Spleen (tissue), 11 donors: ENCODE measurements around the gene CD180. TPM values are rescaled to one million over a fixed set of nuclear protein-coding genes. Genes with fewer than 3 reads are reported as not detected.
A peak's percentile ranks its signal among the peaks of the same experiment; 100 is the strongest.

Experiments
- DNase-seq: peaks from one replicate; pipeline ENCODE4 v3.0.0-alpha.2; 2020
- H3K27ac ChIP-seq, 8 donors: fragments of 200-600 bp; sonication (generic) in 7 of 8; 1 replicate in 4 of 8; 2 replicates in 4 of 8; pipeline versions ENCODE4 v1.5.0 to v1.8.0; 2016 to 2021; ENCODE audit warnings: inconsistent platforms in 4 of 8, mild to moderate bottlenecking in 4 of 8, moderate library complexity in 1 of 8
- H3K27me3 ChIP-seq, 7 donors: fragments of 200-600 bp; sonication (generic) in 6 of 7; replicated peaks in 1 of 7; 1 replicate in 4 of 7; 2 replicates in 3 of 7; pipeline versions ENCODE4 v1.5.0 to v1.8.0; 2016 to 2021; ENCODE audit warnings: inconsistent platforms in 3 of 7, mild to moderate bottlenecking in 1 of 7
- H3K36me3 ChIP-seq, 6 donors: fragments of 200-600 bp; sonication (generic) in 5 of 6; 1 replicate in 4 of 6; 2 replicates in 2 of 6; pipeline versions ENCODE4 v1.5.0 to v1.8.0; 2016 to 2021; ENCODE audit warnings: inconsistent platforms in 2 of 6
- H3K4me1 ChIP-seq, 6 donors: fragments of 200-600 bp; sonication (generic) in 5 of 6; 1 replicate in 3 of 6; 2 replicates in 3 of 6; pipeline versions ENCODE4 v1.5.0 to v1.8.0; 2016 to 2021; ENCODE audit warnings: inconsistent platforms in 3 of 6
- H3K4me3 ChIP-seq, 8 donors: fragments of 200-600 bp; sonication (generic) in 7 of 8; 1 replicate in 4 of 8; 2 replicates in 4 of 8; pipeline versions ENCODE4 v1.5.0 to v1.8.0; 2016 to 2021; ENCODE audit warnings: inconsistent platforms in 4 of 8, mild to moderate bottlenecking in 4 of 8, moderate library complexity in 2 of 8
- H3K9me3 ChIP-seq, 8 donors: fragments of 200-600 bp; sonication (generic) in 7 of 8; 1 replicate in 4 of 8; 2 replicates in 4 of 8; pipeline versions ENCODE4 v1.5.0 to v1.8.0; 2016 to 2021; ENCODE audit warnings: inconsistent platforms in 4 of 8
- POLR2A ChIP-seq, 3 donors: fragments of 450-650 bp; IDR thresholded peaks; one replicate each; pipeline ENCODE4 v1.5.1; 2017; ENCODE audit warnings: antibody characterized with exemption in 3 of 3, mild to moderate bottlenecking in 1 of 3
- POLR2AphosphoS5 ChIP-seq, 3 donors: sonication (generic); formaldehyde crosslinking; IDR thresholded peaks; one replicate each; pipeline ENCODE4 v1.5.1; 2017; ENCODE audit warnings: antibody characterized with exemption in 3 of 3
- WGBS, 5 donors: extraction: QIAGEN DNeasy Blood & Tissue Kit in 3 of 5; methylation state at CpG; one replicate each; pipeline versions ENCODE4 v1.1.5 to v1.1.7; 2013 to 2018; 5-methylcytosine and 5-hydroxymethylcytosine counted together
- intact Hi-C: fragments of 100-400 bp; cut with DNase I; formaldehyde crosslinking; loops from one replicate; pipeline ENCODE4 v1.15.0; 2023; ENCODE audit warnings: low total_unique reads
- polyA plus RNA-seq, 3 donors: library from polyadenylated mRNA; stranded (reverse); fragments of 200-250 nt; gene quantifications; one replicate each; pipeline ENCODE4 v1.2.1, GENCODE V29; 2013
- total RNA-seq, 7 donors: library from RNA; depleted of rRNA in 3 of 7; stranded (reverse); fragments of >200 nt in 3 of 7; fragmentation: NEBNext Ultra II Directional in 4 of 7; extraction: Animal tissue kit (Norgen Biotek cat#: 25700) in 4 of 7; gene quantifications; one replicate each; pipeline versions ENCODE4 v1.1.0 to v1.2.1, GENCODE V29; 2016 to 2021
- TF ChIP-seq, protein P1 (sequence below), 11 experiments: fragments of 200-600 bp in 7 of 11; fragments of 450-650 bp in 4 of 11; sonication (generic) in 4 of 11; IDR thresholded peaks in 8 of 11; conservative IDR thresholded peaks in 3 of 11; 1 replicate in 7 of 11; 2 replicates in 4 of 11; pipeline versions ENCODE4 v1.4.0 to v1.8.0; 2016 to 2021; ENCODE audit warnings: antibody characterized with exemption in 11 of 11, inconsistent platforms in 4 of 11, mild to moderate bottlenecking in 1 of 11
- donor health status: healthy with polysubstance abuse.
- donor health status: DM: no; HTN: no; CAD: no; lungs with moderate emphysema.
- donor health status: DM: no; HTN: no; CAD: no.
- donor health status: Bipolar disorder and iron deficiency.
- donor health status: healthy.
- donor health status: DM: no; HTN: no; CAD: no.
- donor health status: DM: yes; HTN: yes; CAD: no.

The CD180 gene
- total and polyA plus RNA-seq, 10 donors = 11.6 to 39.2 (median 25.0) TPM

GRCh38 chr5:67170767-67171166 is 25.8 kb downstream of the CD180 start:
- no peak overlapping the region for H3K4me3 ChIP-seq
- H3K4me1 ChIP-seq = peaks cover 0 to 35% (median 15%) of the 10 kb centered on the region in 6 donors
- peaks cover 0 to 34% (median 0%) of the 10 kb centered on the region in 6 donors for H3K36me3 ChIP-seq
- H3K9me3 ChIP-seq = peaks cover 0 to 6% (median 3%) of the 10 kb centered on the region in 8 donors
- no peaks in the 10 kb centered on the region for H3K27me3 ChIP-seq
- WGBS, 5 donors = 72 to 92% (median 85%) methylated on average over 3 of the region's 3 CpGs
- intact Hi-C loops = no loop called here
- TF ChIP-seq POLR2A (IDR thresholded peaks at IDR 0.05) = no peak
- TF ChIP-seq, protein P1, sequence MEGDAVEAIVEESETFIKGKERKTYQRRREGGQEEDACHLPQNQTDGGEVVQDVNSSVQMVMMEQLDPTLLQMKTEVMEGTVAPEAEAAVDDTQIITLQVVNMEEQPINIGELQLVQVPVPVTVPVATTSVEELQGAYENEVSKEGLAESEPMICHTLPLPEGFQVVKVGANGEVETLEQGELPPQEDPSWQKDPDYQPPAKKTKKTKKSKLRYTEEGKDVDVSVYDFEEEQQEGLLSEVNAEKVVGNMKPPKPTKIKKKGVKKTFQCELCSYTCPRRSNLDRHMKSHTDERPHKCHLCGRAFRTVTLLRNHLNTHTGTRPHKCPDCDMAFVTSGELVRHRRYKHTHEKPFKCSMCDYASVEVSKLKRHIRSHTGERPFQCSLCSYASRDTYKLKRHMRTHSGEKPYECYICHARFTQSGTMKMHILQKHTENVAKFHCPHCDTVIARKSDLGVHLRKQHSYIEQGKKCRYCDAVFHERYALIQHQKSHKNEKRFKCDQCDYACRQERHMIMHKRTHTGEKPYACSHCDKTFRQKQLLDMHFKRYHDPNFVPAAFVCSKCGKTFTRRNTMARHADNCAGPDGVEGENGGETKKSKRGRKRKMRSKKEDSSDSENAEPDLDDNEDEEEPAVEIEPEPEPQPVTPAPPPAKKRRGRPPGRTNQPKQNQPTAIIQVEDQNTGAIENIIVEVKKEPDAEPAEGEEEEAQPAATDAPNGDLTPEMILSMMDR (IDR thresholded peaks at IDR 0.05 in 8 of 11, conservative IDR thresholded peaks at IDR 0.05 in 3 of 11) = no peak
- TF ChIP-seq POLR2AphosphoS5 (IDR thresholded peaks at IDR 0.05) = no peak
- H3K27ac ChIP-seq = peak overlapping the region in 3 of 8 donors; percentile 34 to 55 (median 53)
- DNase-seq = no peak

DNA sequence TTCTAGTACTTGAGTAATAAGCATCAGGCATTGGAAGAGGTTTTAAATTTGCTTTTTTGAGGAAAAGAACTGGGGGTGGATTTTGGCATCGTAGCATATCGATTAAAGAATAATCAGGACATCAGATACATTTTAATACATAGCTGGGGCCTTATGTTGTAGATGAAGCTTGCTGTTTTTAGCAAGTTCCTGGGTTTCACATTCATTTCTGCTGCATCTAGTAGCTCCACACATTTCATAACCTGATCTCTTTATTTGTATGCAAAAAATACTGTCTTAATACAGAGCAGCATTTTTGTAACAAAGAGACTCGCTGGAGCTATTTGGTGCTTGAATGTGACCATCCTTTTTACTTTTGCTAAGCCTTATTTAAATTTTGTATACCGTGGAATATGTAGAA is 28.5 kb downstream of the CD180 start:
- H3K36me3 ChIP-seq = peaks cover 0 to 52% (median 17%) of the 10 kb centered on the region in 6 donors
- peak overlapping the region in 4 of 8 donors; percentile 91 to 94 (median 93) for H3K27ac ChIP-seq
- TF ChIP-seq, protein P1 (IDR thresholded peaks at IDR 0.05 in 8 of 11, conservative IDR thresholded peaks at IDR 0.05 in 3 of 11) = no peak
- TF ChIP-seq POLR2AphosphoS5 (IDR thresholded peaks at IDR 0.05) = no peak
- no peak for TF ChIP-seq POLR2A (IDR thresholded peaks at IDR 0.05)
- no peaks in the 10 kb centered on the region for H3K27me3 ChIP-seq
- H3K4me3 ChIP-seq = no peak overlapping the region
- WGBS, 5 donors = 94 to 98% (median 96%) methylated on average over 4 of the region's 4 CpGs
- intact Hi-C loops = loop anchor here (5.0 kb wide), 1 partner anchor 39 kb away; no protein-coding TSS in a partner anchor
- no peaks in the 10 kb centered on the region for H3K9me3 ChIP-seq
- H3K4me1 ChIP-seq = peaks cover 0 to 61% (median 23%) of the 10 kb centered on the region in 6 donors
- DNase-seq = no peak

GRCh38 chr5:67166460-67167285 is 29.9 kb downstream of the CD180 start:
- TF ChIP-seq, protein P1 (IDR thresholded peaks at IDR 0.05 in 8 of 11, conservative IDR thresholded peaks at IDR 0.05 in 3 of 11) = peak in 3 of 11 experiments; percentile 3 to 28 (median 26)
- TF ChIP-seq POLR2AphosphoS5 (IDR thresholded peaks at IDR 0.05) (peak in 2 of 3 donors; percentile 60 to 62), POLR2A (IDR thresholded peaks at IDR 0.05) (no peak)
- H3K27ac ChIP-seq = peak overlapping the region; percentile 86 to 94 (median 90)
- peak overlapping the region in 7 of 8 donors; percentile 18 to 67 (median 34) for H3K4me3 ChIP-seq
- H3K36me3 ChIP-seq = peaks cover 0 to 53% (median 22%) of the 10 kb centered on the region in 6 donors
- intact Hi-C loops = loop anchor here (5.0 kb wide), 1 partner anchor 41 kb away; no protein-coding TSS in a partner anchor
- 49 to 71% (median 60%) methylated on average over 19 to 31 of the region's 31 CpGs for WGBS, 5 donors
- peaks cover 0 to 73% (median 23%) of the 10 kb centered on the region in 6 donors for H3K4me1 ChIP-seq
- H3K9me3 ChIP-seq = no peaks in the 10 kb centered on the region
- no peaks in the 10 kb centered on the region for H3K27me3 ChIP-seq
- DNase-seq = peak; percentile 92
